Activated naive CD4-positive, alpha-beta T cell treated with anti-CD3 and anti-CD28 coated beads, Interleukin-2, amount 50 U/mL, for 24 hours (primary cell): ENCODE measurements around the gene AMER3.
"Not testable (repeated sequence)": the region's sequence is repeated elsewhere in the genome, so short reads cannot be mapped to it uniquely, and the experiment has no call there.

Experiments
- H3K27ac Mint-ChIP-seq: one replicate; pipeline ENCODE4 v1.8.0; 2021; ENCODE audit warnings: mild to moderate bottlenecking, mixed read lengths
- H3K27me3 Mint-ChIP-seq: one replicate; pipeline ENCODE4 v1.8.0; 2021; ENCODE audit warnings: mixed read lengths
- H3K36me3 Mint-ChIP-seq: one replicate; pipeline ENCODE4 v1.8.0; 2021; ENCODE audit warnings: mixed read lengths
- H3K4me1 Mint-ChIP-seq: one replicate; pipeline ENCODE4 v1.8.0; 2021; ENCODE audit warnings: mixed read lengths
- H3K4me3 Mint-ChIP-seq: one replicate; pipeline ENCODE4 v1.8.0; 2021; ENCODE audit warnings: mild to moderate bottlenecking, mixed read lengths
- H3K9me3 Mint-ChIP-seq: one replicate; pipeline ENCODE4 v1.8.0; 2021; ENCODE audit warnings: mixed read lengths

AMER3 gene, protein sequence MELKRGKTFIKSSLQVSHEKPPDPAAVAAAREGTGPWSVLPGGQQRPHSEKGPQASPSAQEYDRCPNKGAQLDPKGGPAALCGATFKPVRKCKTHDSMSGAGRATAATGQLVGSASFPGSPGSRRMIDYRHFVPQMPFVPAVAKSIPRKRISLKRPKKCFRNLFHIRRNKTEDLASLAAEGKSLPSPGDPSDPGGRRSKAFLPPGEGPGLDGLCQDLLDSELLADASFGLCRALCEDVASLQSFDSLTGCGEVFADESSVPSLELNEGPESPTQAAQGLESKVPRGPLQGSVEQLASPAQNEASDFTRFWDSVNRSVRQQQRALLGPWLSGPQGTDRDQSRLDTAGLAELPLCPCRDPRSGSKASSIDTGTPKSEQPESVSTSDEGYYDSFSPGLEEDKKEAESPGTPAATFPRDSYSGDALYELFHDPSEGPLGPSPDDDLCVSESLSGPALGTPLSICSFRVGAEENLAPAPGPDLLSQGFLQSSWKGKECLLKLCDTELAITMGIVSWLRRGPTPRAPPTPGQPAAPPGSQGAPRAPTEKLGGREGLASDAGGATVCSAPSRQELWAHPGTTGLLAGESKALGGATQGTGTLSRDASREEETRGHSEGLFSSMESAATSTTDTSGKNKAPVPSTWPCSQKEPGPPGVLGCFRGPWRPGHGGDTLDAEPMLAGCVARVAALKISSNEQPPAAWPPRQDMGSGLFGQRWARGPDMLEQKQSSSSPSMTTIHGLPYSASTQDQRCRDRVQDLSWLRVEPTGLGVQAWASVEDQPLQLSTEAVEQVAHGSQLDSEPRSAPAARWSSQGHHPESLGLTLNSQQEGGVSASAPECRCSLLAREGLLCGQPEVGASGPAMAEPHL

DNA sequence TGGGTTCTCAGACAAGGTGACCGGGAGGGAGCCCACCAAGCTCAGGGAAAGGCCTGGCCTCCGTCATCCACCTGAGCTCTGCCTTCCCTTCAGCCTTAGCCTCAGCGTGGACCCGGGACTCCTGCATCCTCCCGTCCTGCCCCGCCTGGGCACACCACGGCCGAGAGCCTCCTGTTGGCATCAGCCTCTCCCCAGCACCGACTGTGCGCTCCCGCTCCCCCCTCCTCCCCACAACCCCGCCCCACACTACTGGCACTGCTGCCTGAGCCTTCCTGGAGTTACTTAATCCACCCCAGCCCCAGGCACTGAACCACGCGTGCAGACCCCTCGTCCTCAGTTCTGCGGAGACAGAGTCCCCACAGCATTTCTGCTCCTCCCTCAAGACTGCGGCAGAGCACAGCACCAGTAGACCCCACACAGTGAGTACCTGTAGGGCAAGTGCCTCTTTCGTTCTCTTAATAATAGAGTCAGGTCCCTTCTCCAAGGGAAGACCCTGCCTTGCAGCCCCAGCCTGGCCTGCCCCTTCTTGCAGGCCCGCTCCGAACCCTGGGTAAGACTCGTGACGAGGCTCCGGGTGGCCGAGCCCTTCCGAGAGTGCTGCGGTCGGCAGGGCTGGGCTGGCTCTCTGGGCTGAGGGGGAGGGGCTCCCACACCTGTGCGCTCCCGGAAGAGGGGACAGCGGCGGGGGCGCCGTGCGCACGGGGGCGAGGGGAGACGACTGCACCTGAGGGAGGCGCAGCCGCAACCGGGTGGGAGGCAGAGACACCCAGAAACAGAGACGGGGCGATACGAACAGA is at the start of gene AMER3:
TSS of gene AMER3 (plus strand) at position 285 of the 797 bp plus-strand sequence. CDS start 6,533 bp downstream, outside the sequence.
- Mint-ChIP-seq H3K4me1 (peaks cover 19% of the 10 kb centered on the region), H3K4me3 (peak within 1 kb of the TSS; percentile 44), H3K9me3 (no peaks in the 10 kb centered on the region), H3K27ac (no peak within 1 kb of the TSS), H3K27me3 (peaks cover 41% of the 10 kb centered on the region), H3K36me3 (no peaks in the 10 kb centered on the region)

DNA sequence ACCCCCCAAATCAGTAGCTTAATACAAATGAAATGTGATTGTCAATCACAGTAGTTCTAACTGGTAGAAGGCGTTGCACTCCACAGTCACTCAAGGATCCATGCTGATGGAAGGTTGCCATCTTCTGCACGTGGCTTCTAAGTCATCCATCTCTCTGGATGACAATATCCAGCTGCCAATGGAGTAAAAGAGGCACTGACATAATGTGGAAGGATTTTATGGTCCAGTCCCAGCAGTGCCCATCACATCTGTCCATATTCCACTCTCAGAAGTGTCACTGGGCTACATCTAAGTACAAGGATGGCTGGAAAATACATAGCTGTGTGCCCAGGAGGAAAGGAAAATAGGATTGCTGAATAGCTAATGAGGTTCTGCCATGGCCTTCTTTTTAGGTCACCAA is 40.5 kb upstream of the AMER3 start:
- H3K36me3 Mint-ChIP-seq, H3K27me3 Mint-ChIP-seq, H3K4me3 Mint-ChIP-seq, H3K4me1 Mint-ChIP-seq, H3K9me3 Mint-ChIP-seq, H3K27ac Mint-ChIP-seq: not testable (repeated sequence)

DNA sequence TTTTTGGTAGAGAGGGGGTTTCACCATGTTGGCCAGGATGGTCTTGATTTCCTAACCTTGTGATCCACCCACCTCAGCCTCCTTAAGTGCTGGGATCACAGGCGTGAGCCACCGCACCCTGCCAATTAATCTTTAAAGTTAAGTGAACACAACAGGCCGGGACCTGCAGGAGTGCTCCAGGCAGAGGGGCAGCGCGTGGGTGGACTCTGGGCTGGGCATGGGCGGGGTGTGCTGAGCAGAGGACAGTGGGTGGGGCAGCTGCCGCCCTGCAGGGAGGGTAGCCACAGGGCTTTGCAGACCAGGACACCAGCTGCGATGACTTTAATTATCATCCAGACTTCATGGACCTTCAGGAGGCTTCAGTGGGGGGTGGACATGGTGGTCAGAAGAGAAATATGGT is 35.3 kb upstream of the AMER3 start:
- no peaks in the 10 kb centered on the region for H3K36me3 Mint-ChIP-seq
- H3K9me3 Mint-ChIP-seq, result no peaks in the 10 kb centered on the region
- no peak overlapping the region for H3K4me3 Mint-ChIP-seq
- no peak overlapping the region for H3K27ac Mint-ChIP-seq
- no peaks in the 10 kb centered on the region for H3K4me1 Mint-ChIP-seq
- peaks cover 5% of the 10 kb centered on the region for H3K27me3 Mint-ChIP-seq

DNA sequence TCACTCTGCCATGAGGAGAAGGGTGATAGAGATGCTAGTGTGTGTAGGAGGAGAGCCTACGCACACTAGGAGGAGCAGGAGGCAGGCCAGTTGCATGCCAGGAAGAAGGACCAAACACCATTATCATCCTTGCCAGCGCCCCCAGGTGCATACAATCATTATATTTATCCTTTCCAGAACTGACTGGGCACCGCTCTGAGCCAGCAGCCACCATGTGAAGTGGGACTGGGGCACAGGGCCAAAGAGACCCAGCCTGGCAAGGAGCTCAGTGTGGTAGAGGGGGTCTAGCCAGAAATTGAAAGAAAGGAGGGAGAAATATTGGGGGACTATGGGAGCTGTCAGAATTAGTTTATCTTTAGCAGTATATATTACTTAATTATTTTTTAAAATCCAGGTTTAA is 34.8 kb upstream of the AMER3 start:
- no peaks in the 10 kb centered on the region for H3K36me3 Mint-ChIP-seq
- H3K4me1 Mint-ChIP-seq, result no peaks in the 10 kb centered on the region
- H3K4me3 Mint-ChIP-seq, result no peak overlapping the region
- H3K27me3 Mint-ChIP-seq, result peaks cover 5% of the 10 kb centered on the region
- no peak overlapping the region for H3K27ac Mint-ChIP-seq
- H3K9me3 Mint-ChIP-seq, result no peaks in the 10 kb centered on the region

DNA sequence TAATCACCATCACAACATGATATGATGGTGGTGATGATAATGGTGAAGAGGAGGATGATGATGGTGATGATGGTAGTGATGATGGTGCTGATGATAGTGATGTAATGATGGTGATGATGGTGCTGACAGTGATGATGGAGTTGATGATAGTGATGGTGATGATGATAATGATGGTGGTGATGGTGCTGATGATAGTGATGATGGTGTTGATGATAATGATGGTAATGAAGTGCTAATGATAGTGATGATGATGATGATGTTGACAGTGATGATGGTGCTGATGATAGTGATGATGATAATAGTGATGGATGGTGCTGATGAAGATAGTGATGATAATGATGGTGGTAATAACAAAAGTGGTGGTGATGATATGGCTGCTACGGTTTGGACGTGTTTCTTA is 30.9 kb upstream of the AMER3 start:
- no peak overlapping the region for H3K4me3 Mint-ChIP-seq
- no peak overlapping the region for H3K27ac Mint-ChIP-seq
- H3K27me3 Mint-ChIP-seq, result peaks cover 5% of the 10 kb centered on the region
- no peaks in the 10 kb centered on the region for H3K36me3 Mint-ChIP-seq
- peaks cover 9% of the 10 kb centered on the region for H3K4me1 Mint-ChIP-seq
- H3K9me3 Mint-ChIP-seq, result no peaks in the 10 kb centered on the region

DNA sequence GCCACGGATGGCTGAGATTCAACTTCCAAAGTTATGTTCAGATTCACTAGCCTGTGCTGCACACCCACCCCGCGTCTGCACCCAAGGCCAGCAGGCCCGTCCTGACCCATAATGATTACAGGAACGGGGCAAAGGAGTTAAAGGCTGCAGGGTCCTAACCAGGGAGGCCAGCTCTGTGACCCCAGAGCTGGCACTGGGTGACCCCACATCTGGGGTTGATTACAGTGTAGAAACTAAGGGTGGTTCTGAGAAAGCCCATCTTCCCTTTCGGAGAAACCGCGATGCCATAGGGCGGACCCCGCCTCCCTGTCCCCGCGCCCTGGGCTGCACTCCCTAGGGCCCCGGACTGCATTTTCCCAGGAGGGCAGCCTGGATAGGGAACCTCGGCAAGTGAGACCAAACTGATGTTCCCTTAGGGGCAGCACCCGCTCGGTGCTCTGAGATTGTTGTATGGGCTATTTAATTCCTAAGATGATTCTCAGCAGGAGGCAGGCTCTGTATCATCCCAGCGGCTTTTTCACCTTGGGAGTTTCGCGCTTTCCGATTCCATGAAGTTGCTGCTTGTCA is 28.6 kb upstream of the AMER3 start:
- Mint-ChIP-seq H3K4me3 (peak overlapping the region; percentile 80), H3K4me1 (peaks cover 9% of the 10 kb centered on the region), H3K9me3 (no peaks in the 10 kb centered on the region), H3K27ac (peak overlapping the region; percentile 60), H3K27me3 (peaks cover under 1% of the 10 kb centered on the region), H3K36me3 (no peaks in the 10 kb centered on the region)

DNA sequence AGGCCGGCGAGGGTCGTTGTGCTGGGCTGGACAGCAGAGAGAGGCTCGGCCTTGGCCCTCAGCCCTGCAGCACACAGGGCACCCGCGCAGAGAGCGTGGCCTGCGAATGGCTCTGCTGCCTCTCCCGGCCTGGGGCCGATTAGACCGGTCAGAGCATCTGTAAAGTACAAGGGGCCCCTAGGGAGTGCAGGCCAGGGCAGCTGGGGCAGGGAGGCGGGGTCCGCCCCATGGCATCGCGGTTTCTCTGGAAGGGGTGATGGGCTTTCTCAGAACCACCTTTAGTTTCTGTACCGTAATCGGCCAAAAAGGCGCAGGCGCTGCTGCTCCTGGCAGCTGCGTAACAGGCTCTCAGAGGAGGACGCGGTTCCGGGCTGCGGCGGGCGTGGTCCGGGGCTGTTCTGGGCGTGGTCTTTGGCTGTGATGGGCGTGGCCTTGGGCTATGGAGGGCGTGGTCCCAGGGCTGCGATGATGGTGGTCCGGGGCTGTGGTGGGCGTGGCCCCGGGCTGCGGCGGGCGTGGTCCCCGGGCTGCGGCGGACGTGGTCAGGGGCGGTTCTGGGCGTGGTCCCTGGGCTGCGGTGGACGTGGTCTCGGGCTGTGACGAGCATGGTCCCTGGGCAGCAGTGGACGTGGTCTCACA is 27.9 kb upstream of the AMER3 start:
- Mint-ChIP-seq H3K36me3 (no peaks in the 10 kb centered on the region), H3K27ac (peak overlapping the region; percentile 60)

DNA sequence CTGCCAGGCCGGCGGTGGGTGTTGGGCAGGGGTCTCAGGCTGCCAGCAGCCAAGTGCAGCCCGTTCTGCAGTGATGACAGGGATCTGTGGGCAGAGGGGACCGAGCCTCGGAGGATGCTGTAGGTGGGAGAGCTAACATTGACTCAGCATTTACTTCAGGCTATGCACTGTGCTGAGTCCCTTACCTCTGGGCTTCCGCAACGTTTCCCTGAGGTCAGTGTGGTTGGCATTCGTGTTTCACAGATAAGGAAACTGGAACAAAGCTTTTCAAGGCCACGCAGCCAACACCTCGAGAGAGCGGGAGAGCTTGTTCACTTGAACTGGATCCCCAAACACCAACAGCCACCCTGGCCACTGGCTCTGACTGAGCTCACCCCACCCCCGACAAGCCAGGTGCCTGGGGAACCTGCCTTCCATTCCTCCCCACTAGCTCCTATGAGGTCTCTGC is 27.3 kb upstream of the AMER3 start:
- Mint-ChIP-seq H3K27me3 (no peaks in the 10 kb centered on the region), H3K27ac (no peak overlapping the region), H3K36me3 (no peaks in the 10 kb centered on the region)

More for the DNA sequence above, 27.9 kb upstream of the AMER3 start:
- peaks cover 9% of the 10 kb centered on the region for H3K4me1 Mint-ChIP-seq
- H3K4me3 Mint-ChIP-seq, result peak overlapping the region; percentile 80
- H3K9me3 Mint-ChIP-seq, result no peaks in the 10 kb centered on the region
- no peaks in the 10 kb centered on the region for H3K27me3 Mint-ChIP-seq

DNA sequence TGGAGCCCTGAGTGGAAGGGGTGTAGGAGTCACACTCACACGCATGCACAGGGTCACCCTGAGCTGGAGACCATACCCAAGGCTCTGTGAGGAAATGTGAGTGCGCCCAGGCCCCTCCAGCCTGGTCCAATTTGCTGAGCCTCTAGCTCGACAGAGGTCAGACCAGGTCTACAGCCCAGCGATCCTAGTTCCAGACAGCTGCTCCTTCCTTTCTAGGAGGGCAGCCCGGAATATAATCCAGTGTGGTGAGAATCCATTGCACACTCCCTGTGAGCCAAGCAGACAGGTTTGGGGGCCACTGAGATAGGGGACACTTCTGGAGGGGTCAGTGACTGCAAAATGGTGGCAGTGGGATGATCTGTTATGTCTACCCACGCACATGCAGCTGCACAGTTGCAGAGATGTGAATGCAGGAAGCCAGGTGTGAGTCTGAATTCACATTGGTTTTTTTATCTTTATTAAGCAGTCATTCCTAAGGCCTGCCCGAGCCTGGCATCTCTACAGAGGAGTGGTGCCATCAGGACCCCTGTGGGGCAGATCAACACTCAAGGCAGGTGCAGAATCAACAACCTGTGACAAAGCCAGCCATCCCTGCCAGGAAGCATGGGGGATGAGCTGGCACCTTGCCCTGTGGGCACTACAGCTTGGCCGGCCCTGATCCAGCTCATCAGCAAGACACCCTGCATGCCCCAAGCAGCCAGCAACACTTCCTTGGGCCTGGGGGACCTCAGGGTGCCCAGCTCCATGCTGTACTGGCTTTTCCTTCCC is 26.6 kb upstream of the AMER3 start, which contains the start of gene GPR148:
TSS of gene GPR148 (plus strand) at position 522 of the 768 bp plus-strand sequence. CDS start at position 604, 82 bp downstream.
- Mint-ChIP-seq H3K27me3 (no peaks in the 10 kb centered on the region), H3K4me1 (peaks cover 9% of the 10 kb centered on the region), H3K27ac (peak within 1 kb of the TSS; percentile 71), H3K9me3 (no peaks in the 10 kb centered on the region), H3K4me3 (peak within 1 kb of the TSS; percentile 53), H3K36me3 (no peaks in the 10 kb centered on the region)

More for the DNA sequence above, 27.3 kb upstream of the AMER3 start:
- Mint-ChIP-seq H3K4me1 (peaks cover 9% of the 10 kb centered on the region), H3K4me3 (peak overlapping the region; percentile 53), H3K9me3 (no peaks in the 10 kb centered on the region)

DNA sequence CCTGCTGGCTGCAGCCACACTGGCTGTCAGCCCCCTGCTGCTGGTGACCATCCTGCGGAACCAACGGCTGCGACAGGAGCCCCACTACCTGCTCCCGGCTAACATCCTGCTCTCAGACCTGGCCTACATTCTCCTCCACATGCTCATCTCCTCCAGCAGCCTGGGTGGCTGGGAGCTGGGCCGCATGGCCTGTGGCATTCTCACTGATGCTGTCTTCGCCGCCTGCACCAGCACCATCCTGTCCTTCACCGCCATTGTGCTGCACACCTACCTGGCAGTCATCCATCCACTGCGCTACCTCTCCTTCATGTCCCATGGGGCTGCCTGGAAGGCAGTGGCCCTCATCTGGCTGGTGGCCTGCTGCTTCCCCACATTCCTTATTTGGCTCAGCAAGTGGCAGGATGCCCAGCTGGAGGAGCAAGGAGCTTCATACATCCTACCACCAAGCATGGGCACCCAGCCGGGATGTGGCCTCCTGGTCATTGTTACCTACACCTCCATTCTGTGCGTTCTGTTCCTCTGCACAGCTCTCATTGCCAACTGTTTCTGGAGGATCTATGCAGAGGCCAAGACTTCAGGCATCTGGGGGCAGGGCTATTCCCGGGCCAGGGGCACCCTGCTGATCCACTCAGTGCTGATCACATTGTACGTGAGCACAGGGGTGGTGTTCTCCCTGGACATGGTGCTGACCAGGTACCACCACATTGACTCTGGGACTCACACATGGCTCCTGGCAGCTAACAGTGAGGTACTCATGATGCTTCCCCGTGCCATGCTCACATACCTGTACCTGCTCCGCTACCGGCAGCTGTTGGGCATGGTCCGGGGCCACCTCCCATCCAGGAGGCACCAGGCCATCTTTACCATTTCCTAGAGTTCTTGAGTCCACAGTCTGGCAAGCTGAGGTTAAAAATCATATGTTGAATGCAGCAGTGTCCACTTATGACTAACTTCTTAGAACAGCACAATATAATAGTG is 25.7 kb upstream of the AMER3 start:
- peak overlapping the region; percentile 27 for H3K4me3 Mint-ChIP-seq
- H3K4me1 Mint-ChIP-seq, result peaks cover 9% of the 10 kb centered on the region
- H3K27me3 Mint-ChIP-seq, result no peaks in the 10 kb centered on the region
- no peaks in the 10 kb centered on the region for H3K36me3 Mint-ChIP-seq
- peaks cover 4% of the 10 kb centered on the region for H3K9me3 Mint-ChIP-seq
- H3K27ac Mint-ChIP-seq, result peak overlapping the region; percentile 71

DNA sequence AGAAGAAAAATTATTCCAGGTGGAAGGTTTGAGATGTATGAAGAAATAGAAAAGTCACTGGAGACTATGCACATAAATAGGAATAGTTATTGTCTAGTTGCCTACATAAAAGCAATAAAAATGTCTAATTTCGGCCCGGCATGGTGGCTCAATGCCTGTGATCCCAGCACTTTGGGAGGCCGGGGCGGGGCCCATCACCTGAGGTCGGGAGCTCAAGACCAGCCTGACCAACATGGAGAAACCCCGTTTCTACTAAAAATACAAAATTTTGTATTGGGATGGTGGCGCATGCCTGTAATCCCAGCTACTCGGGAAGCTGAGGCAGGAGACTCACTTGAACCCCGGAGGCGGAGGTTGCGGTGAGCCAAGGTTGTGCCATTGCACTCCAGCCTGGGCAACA is 23.1 kb upstream of the AMER3 start:
- H3K9me3 Mint-ChIP-seq, H3K36me3 Mint-ChIP-seq, H3K4me1 Mint-ChIP-seq, H3K4me3 Mint-ChIP-seq, H3K27ac Mint-ChIP-seq, H3K27me3 Mint-ChIP-seq: not testable (repeated sequence)

DNA sequence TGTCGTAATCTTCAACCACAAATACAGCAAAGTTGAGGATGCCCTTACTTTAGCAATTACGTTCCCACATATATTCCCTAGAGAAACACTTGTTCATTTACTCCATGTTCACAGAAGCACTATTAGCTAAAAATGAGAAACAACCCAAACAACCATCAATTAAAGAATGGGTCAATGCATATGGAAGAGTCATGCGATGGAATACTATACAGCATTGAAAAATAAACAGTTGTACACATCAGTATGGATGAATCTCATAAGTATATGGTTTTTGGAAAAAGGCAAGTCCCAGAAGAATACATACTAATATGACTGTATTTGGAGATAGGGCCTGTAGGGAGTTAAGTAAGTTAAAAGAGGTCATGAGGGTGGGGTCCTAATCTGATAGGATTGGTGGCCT is 20.1 kb upstream of the AMER3 start:
- peaks cover 2% of the 10 kb centered on the region for H3K27me3 Mint-ChIP-seq
- H3K9me3 Mint-ChIP-seq, result peaks cover 9% of the 10 kb centered on the region
- H3K4me1 Mint-ChIP-seq, result no peaks in the 10 kb centered on the region
- no peak overlapping the region for H3K27ac Mint-ChIP-seq
- H3K4me3 Mint-ChIP-seq, result no peak overlapping the region
- no peaks in the 10 kb centered on the region for H3K36me3 Mint-ChIP-seq

DNA sequence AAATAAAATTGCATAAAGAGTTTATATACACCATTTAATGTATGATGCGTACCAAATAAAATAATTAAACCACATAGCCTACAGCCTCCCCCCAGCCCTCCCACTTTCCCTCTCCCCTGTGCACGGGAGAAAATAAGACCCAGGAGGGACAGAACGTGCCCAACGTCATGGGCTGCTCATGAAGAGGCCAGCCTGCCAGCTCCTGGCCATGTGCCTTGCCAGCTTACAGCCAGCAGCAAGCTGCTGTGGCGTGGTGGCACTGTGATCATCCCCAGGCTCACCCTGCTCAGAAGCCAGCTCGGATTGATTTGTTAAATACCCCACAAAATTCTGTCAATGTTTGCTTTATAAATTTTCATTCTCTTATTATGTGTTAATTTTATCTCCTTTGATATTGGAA is 18.9 kb upstream of the AMER3 start:
- peaks cover 9% of the 10 kb centered on the region for H3K9me3 Mint-ChIP-seq
- H3K4me1 Mint-ChIP-seq, result no peaks in the 10 kb centered on the region
- H3K27ac Mint-ChIP-seq, result no peak overlapping the region
- H3K36me3 Mint-ChIP-seq, result no peaks in the 10 kb centered on the region
- peaks cover 9% of the 10 kb centered on the region for H3K27me3 Mint-ChIP-seq
- H3K4me3 Mint-ChIP-seq, result no peak overlapping the region
